BLaER1 treated with 17β-estradiol and CSF1 and Interleukin-3, amounts not matched to agents 10 nM and 100 nM (cell line): Measurements from ENCODE around the gene TCF4.

Experiments used
- H3K27ac ChIP-seq, 11 experiments: shearing (Covaris generic); formaldehyde crosslinking; 2 replicates each; pipeline ENCODE4 v1.8.1; 2022
- H3K27me3 ChIP-seq, 11 experiments: shearing (Covaris generic); formaldehyde crosslinking; 2 replicates each; pipeline ENCODE4 v1.8.1; 2022
- H3K36me3 ChIP-seq, 11 experiments: shearing (Covaris generic); formaldehyde crosslinking; 2 replicates each; pipeline ENCODE4 v1.8.1; 2022
- H3K4me1 ChIP-seq, 10 experiments: shearing (Covaris generic); formaldehyde crosslinking; 2 replicates each; pipeline ENCODE4 v1.8.1; 2022
- H3K4me2 ChIP-seq, 11 experiments: shearing (Covaris generic); formaldehyde crosslinking; 2 replicates each; pipeline ENCODE4 v1.8.1; 2022
- H3K4me3 ChIP-seq, 10 experiments: shearing (Covaris generic); formaldehyde crosslinking; 2 replicates each; pipeline ENCODE4 v1.8.1; 2022
- H3K9ac ChIP-seq, 11 experiments: shearing (Covaris generic); formaldehyde crosslinking; 2 replicates each; pipeline ENCODE4 v1.8.1; 2022
- H3K9me3 ChIP-seq, 11 experiments: shearing (Covaris generic); formaldehyde crosslinking; replicated peaks in 1 of 11; 2 replicates each; pipeline ENCODE4 v1.8.1; 2022
- H4K20me1 ChIP-seq, 11 experiments: shearing (Covaris generic); formaldehyde crosslinking; 2 replicates each; pipeline ENCODE4 v1.8.1; 2022
- Cebpa-rat ChIP-seq, 11 experiments: shearing (Covaris generic); IDR thresholded peaks; 2 replicates each; pipeline ENCODE4 v1.8.1; 2022

The TCF4 gene

DNA sequence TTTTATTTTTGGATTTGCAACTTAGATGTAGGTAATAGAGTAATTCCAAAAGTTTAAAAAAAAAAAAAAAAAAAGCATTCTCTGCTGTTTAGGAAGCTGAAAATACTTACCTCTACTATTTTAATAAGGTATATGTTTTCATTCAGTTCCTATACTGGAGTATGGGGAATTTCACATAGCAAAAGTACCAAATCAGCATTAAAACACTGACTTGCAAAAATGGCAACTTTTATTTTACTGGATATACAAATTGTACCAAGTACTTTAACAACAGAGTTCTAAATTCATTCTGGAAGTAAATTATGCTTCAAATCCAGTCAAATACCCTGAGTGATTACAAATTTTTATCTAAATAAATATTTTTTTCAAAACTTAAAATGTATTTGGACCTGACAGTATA, 76.7 kb downstream of the TCF4 start:
- peak overlapping the region; percentile 74 to 91 (median 83) for H3K9ac ChIP-seq
- H3K9me3 ChIP-seq: peaks cover 0 to 10% (median 0%) of the 10 kb centered on the region in 11 experiments; a peak in 5 of 22 replicates
- no peak for TF ChIP-seq Cebpa-rat (IDR thresholded peaks at IDR 0.05)
- H3K4me1 ChIP-seq: peaks cover 70 to 98% (median 83%) of the 10 kb centered on the region in 10 experiments
- peak overlapping the region; percentile 91 to 99 (median 96) for H3K27ac ChIP-seq
- H3K4me3 ChIP-seq: peak overlapping the region; percentile 40 to 64 (median 54); a peak in 16 of 20 replicates
- peaks cover 0 to 22% (median 8%) of the 10 kb centered on the region in 11 experiments; a peak in 11 of 22 replicates for H3K36me3 ChIP-seq
- no peaks in the 10 kb centered on the region for H4K20me1 ChIP-seq
- no peaks in the 10 kb centered on the region for H3K27me3 ChIP-seq
- H3K4me2 ChIP-seq: peak overlapping the region; percentile 81 to 95 (median 90); a peak in 18 of 22 replicates

DNA sequence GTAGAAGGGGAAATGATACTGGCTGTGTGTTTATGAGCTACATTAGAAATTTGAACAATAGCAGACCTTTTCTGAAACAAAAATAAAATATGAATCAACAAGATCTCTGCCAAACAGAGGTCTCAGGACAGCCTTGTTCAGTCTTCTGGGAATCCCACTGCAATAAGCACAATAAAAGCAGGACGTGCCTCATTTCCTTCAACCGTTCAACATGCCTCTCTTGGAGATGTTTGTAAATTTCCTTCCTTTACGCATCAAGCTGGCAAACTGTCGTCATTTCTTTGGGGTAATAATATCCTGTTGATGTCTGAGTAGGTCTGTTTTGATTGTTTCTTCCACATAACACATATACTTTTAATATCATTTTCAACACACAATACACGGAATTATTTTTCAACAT, 77.2 kb downstream of the TCF4 start:
- Histone ChIP-seq H3K4me3 (peak overlapping the region; percentile 40 to 64 (median 54)), H3K27ac (peak overlapping the region; percentile 91 to 99 (median 96)), H4K20me1 (no peaks in the 10 kb centered on the region), H3K4me2 (peak overlapping the region; percentile 81 to 95 (median 90)), H3K9me3 (peaks cover 0 to 10% (median 0%) of the 10 kb centered on the region in 11 experiments; a peak in 5 of 22 replicates), H3K36me3 (peaks cover 0 to 18% (median 8%) of the 10 kb centered on the region in 11 experiments; a peak in 11 of 22 replicates), H3K9ac (peak overlapping the region; percentile 74 to 91 (median 83)), H3K27me3 (no peaks in the 10 kb centered on the region), H3K4me1 (peaks cover 70 to 98% (median 83%) of the 10 kb centered on the region in 10 experiments)
- TF ChIP-seq Cebpa-rat (IDR thresholded peaks at IDR 0.05): peak in 6 of 11 experiments; percentile 27 to 92 (median 71); a peak in 11 of 22 replicates

DNA sequence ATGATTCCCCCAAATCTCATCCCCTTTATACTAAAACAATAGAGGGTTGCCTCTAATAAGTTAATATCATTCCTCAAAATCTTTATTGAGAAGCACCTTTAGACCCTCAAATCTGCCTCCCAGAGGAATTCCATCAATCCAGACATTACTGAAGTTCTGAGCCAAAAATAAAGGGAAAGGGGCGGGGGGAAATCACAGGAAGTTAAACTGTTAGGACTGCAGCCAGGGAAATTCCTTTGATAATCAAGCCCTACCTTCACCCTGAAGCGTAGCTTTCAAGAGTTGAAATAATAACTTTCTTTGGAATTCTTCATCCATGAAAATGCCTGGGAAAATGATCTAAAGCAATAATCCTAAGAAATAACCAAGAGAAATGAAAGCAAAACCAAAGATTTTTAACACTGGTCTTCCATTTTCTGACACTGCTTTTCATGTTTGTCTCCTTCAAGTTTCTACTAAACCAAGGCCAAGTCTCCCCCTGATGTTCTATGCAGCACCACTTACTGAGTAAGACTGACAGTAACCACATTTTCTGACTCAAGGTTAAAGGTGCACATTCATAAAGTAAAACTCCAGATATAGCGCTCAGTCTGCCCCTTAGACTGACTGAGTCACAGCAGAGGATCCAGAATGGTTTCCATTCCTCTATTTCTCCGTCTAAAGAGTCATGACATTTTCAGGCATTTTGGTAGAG, 78.2 kb downstream of the TCF4 start:
- Histone ChIP-seq H3K27me3 (no peaks in the 10 kb centered on the region), H4K20me1 (no peaks in the 10 kb centered on the region), H3K36me3 (peaks cover 0 to 12% (median 2%) of the 10 kb centered on the region in 11 experiments; a peak in 10 of 22 replicates), H3K9ac (peak overlapping the region; percentile 74 to 91 (median 83)), H3K9me3 (peaks cover 0 to 4% (median 3%) of the 10 kb centered on the region in 11 experiments; a peak in 7 of 22 replicates), H3K27ac (peak overlapping the region; percentile 91 to 99 (median 96)), H3K4me1 (peaks cover 63 to 98% (median 82%) of the 10 kb centered on the region in 10 experiments), H3K4me2 (peak overlapping the region; percentile 81 to 95 (median 90)), H3K4me3 (peak overlapping the region; percentile 40 to 64 (median 54))
- TF ChIP-seq Cebpa-rat (IDR thresholded peaks at IDR 0.05): no peak

DNA sequence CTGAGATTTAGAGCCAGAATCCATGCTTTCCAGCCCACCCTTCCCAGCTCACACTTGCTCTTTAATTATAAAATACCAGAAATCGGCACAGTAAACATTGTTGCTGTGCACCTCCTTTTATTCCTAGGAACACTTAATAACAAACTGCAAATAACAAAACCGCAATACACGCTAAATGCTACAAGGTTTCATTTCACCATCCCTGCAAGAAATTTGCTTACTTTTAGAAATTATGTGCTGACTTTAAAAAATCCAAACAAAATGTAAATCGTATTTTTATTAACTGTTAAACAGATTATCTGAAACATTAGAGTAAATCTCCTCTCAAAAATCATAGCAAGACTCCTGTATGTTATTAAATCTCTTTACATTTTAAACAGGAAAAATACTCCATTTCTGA, 79.3 kb downstream of the TCF4 start:
- TF ChIP-seq Cebpa-rat (IDR thresholded peaks at IDR 0.05): no peak
- no peaks in the 10 kb centered on the region for H4K20me1 ChIP-seq
- no peaks in the 10 kb centered on the region for H3K27me3 ChIP-seq
- H3K4me3 ChIP-seq: peak overlapping the region; percentile 40 to 64 (median 54); a peak in 19 of 20 replicates
- peaks cover 0 to 15% (median 10%) of the 10 kb centered on the region in 11 experiments; a peak in 10 of 22 replicates for H3K9me3 ChIP-seq
- H3K9ac ChIP-seq: peak overlapping the region; percentile 74 to 91 (median 83)
- peak overlapping the region; percentile 81 to 95 (median 90) for H3K4me2 ChIP-seq
- peaks cover 0 to 15% (median 12%) of the 10 kb centered on the region in 11 experiments; a peak in 14 of 22 replicates for H3K36me3 ChIP-seq
- H3K4me1 ChIP-seq: peaks cover 54 to 95% (median 78%) of the 10 kb centered on the region in 10 experiments
- peak overlapping the region; percentile 91 to 99 (median 96) for H3K27ac ChIP-seq

DNA sequence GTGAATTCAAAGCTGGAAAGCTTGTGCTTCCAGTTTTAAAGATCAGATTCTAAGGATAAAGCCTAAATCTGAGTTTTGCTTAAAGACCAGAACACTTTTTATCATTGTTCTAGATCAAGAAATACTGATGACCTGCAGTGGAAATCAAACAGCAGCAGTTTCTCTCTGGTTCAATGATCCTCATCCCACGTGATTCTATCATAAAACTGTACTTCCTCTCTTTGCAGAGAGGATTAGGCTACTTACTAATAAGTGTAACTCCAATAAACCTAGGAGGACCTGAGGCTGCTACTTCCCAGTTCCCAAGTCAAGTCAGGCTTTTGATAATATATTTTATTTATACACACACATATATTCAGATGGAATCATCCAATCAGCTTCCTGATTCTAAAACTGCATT, 81.9 kb downstream of the TCF4 start:
- peak overlapping the region in 10 of 11 experiments; percentile 29 to 99 (median 96); a peak in 21 of 22 replicates for H3K27ac ChIP-seq
- H3K4me2 ChIP-seq: peak overlapping the region; percentile 81 to 95 (median 90)
- peak overlapping the region in 5 of 11 experiments; percentile 28 to 90 (median 40); a peak in 11 of 22 replicates for H3K9ac ChIP-seq
- H3K27me3 ChIP-seq: no peaks in the 10 kb centered on the region
- peaks cover 62 to 95% (median 83%) of the 10 kb centered on the region in 10 experiments for H3K4me1 ChIP-seq
- TF ChIP-seq Cebpa-rat (IDR thresholded peaks at IDR 0.05): no peak
- peaks cover 0 to 12% (median 0%) of the 10 kb centered on the region in 11 experiments; a peak in 2 of 22 replicates for H4K20me1 ChIP-seq
- peaks cover 0 to 21% (median 14%) of the 10 kb centered on the region in 11 experiments; a peak in 14 of 22 replicates for H3K36me3 ChIP-seq
- no peak overlapping the region for H3K4me3 ChIP-seq
- H3K9me3 ChIP-seq: peaks cover 0 to 17% (median 11%) of the 10 kb centered on the region in 11 experiments; a peak in 10 of 22 replicates

DNA sequence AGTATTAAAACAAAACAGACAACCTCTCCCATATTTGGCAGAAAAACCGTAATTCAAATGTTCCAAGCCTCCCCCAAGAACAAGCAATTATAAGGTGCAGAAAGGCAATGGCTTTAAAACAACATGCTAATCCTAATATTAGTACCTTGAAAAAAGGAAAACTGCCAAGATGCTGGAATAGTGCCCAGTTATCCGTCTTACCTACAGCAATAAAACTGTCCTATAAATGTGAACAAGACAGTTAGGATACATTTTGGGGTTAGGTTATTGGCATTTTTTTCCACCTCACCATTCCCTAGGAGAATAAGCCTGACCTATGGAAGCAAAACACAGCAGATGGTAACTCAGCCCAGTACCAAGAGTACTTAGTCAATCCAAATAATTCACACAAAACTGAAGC, 83.2 kb downstream of the TCF4 start:
- Histone ChIP-seq H3K36me3 (peaks cover 0 to 32% (median 17%) of the 10 kb centered on the region in 11 experiments; a peak in 14 of 22 replicates), H3K27ac (peak overlapping the region in 4 of 11 experiments; percentile 8 to 96 (median 30); a peak in 8 of 22 replicates), H3K4me1 (peaks cover 75 to 98% (median 94%) of the 10 kb centered on the region in 10 experiments), H3K9ac (no peak overlapping the region), H3K4me3 (no peak overlapping the region; a peak in 1 of 20 replicates), H3K27me3 (no peaks in the 10 kb centered on the region), H3K4me2 (peak overlapping the region in 7 of 11 experiments; percentile 5 to 95 (median 69); a peak in 8 of 22 replicates), H3K9me3 (peaks cover 0 to 17% (median 11%) of the 10 kb centered on the region in 11 experiments; a peak in 10 of 22 replicates), H4K20me1 (peaks cover 0 to 24% (median 0%) of the 10 kb centered on the region in 11 experiments; a peak in 2 of 22 replicates)
- TF ChIP-seq Cebpa-rat (IDR thresholded peaks at IDR 0.05): no peak

DNA sequence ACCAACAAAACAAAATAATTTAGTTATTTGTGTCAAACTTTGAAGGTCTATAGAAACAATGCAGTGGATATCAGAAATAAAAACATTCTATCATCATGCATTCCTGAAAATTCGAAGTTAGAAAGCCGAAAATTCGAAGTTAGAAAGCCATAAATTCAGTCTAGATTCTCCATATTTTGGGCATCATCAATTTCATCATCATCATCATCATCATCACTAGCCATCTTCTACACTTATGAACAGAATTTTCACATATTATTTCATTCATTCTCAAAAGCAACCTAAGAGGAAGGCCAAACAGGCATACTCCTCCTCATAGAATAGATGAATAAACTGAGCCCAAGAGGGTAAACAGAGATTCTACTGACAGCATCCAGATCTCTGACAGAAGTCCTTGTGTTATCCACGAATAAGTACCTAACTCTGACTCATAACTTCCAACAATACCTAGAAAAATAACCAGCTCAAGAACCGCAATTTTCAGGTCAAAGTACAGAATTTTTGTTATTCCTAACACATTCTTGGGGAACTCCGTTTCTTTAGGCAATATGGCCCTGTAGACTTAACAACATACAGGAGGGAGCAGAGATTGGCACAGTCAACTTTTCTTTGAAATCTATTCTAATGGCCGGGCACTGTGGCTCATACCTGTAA, 84.7 kb downstream of the TCF4 start:
- H3K4me2 ChIP-seq: peak overlapping the region in 9 of 11 experiments; percentile 49 to 87 (median 67); a peak in 17 of 22 replicates
- peaks cover 0 to 47% (median 24%) of the 10 kb centered on the region in 11 experiments; a peak in 14 of 22 replicates for H3K36me3 ChIP-seq
- H3K4me1 ChIP-seq: peaks cover 70 to 98% (median 94%) of the 10 kb centered on the region in 10 experiments
- H4K20me1 ChIP-seq: peaks cover 0 to 40% (median 0%) of the 10 kb centered on the region in 11 experiments; a peak in 5 of 22 replicates
- H3K9ac ChIP-seq: no peak overlapping the region
- no peak overlapping the region for H3K4me3 ChIP-seq
- H3K27me3 ChIP-seq: no peaks in the 10 kb centered on the region
- peak overlapping the region in 7 of 11 experiments; percentile 4 to 68 (median 22); a peak in 10 of 22 replicates for H3K27ac ChIP-seq
- TF ChIP-seq Cebpa-rat (IDR thresholded peaks at IDR 0.05): no peak
- peaks cover 0 to 17% (median 11%) of the 10 kb centered on the region in 11 experiments; a peak in 10 of 22 replicates for H3K9me3 ChIP-seq
